CMK (cell line): Measurements from ENCODE around the gene CLCN1.

Source experiments
- DNase-seq: peaks from one replicate; pipeline ENCODE4 v3.0.0-alpha.2; 2010; ENCODE audit warnings: low read depth

CLCN1 gene

DNA sequence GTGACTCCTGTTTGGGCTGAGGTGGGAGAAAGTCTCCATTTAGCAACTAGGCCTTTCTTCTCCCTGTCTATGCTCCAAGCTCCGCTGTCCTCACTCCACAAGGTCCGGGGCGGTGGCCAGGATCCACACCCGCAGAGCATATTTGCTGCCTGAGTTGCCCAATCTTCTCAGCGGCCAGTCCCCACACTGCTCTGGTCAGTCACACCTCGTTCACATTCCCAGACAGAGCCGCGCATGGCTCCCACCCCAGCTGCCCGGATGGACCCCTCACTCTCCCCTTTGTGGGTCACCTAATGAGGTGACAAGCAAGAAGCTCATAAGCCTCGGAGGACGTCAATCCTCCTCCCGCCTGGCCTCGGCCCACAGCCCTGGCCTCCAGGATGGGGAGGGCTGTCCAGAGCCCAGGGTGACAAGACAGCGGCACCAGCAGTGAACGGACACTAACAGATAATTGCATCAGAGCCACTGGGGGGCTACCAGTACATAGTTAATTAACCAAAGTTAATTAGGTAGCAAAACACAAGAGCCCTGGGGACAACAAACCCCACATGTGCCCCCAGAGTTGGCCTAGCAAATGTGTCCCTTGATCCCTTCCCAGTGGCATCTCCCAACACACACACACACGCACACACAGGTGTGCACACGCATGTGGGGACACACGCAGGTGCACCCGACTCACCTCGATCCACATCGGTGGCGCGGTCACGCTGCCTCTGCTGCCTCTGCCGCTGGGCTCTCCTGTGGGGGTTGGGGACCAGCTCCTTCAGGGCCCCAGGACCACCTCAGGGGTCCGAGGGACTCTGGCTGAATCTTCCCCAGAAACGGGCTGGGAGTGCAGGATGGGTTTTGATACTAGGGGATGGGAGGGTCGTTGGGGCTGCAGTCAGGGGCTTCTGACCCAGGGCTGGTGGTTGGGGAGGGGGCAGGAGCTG is 81.0 kb downstream of the CLCN1 start:
- no peak for DNase-seq

DNA sequence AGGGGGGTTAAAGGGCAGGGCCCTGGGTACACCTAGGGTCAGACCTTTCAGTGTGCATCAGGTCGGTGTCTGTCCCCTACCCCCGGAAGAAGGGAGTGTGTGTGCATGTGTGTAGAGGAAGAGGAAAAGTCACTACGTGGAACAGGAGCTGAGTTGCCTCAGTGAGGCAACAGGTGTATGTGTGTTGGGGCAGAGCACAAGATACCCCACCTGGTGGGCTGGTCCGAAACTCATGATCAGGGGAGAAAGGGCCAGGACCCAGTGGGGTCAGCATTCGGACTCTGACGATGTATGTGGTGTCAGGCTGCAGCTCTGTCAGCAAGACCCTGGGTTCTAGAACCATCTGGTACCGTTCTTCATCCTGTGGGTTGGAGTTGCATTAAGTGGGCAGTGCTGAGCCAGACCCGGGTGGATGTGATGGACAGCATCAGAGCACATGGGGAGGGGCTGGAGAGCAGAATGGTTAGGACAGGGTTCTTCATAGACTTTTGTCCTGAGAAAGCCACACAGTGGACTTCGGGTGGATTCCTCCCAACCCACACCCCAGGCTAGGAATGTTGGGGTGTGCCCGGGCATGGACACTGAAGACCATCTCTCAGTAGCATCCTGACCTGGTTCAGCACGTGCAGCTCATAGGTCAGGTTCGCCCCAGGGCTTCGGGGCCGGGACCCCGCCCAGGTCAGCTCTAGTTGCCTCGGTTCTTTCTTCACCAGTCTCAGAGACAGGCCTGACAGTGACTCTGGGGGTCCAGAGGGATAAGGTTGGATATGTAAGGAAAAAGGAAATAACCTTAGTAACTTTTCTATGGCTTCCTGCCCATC is 82.0 kb downstream of the CLCN1 start:
- DNase-seq, result no peak

DNA sequence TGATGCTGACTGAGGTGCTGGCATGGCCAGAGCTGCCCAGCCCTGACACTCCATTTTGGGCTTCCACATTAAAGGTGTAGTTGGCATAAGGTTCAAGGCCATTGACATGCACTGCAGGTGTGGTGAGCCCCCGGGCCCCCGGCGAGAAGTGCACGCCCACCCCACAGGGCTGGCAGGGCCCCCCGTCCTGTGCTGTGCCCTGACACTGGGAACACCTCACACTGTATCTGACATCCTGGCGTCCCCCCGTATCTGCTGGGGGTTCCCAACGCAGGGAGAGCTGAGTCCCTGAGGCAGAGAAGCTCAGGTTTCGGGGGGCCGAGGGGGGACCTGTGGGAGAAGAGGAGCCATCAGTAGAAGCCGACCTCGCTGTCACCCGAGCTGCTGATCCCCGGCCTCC is 82.7 kb downstream of the CLCN1 start:
- no peak for DNase-seq

DNA sequence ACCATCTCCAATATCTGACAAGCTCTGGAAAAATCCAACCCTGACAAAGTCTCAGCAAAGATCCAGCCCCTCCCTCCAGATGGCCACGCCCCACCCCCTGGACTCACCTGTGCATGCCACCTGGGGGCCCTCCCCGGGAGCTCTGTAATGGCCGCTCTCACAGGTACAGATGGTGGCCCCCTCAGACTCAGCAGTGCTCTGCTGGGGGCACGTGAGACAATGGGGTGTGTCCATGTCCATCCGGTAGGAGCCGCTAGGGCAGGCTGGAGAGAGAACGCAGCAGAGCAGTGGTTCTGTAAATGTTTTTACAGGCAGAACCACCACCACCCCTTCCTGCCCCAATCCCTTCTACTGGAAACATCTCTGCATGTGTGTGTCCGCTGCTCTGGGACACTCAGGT is 83.2 kb downstream of the CLCN1 start:
- no peak for DNase-seq

DNA sequence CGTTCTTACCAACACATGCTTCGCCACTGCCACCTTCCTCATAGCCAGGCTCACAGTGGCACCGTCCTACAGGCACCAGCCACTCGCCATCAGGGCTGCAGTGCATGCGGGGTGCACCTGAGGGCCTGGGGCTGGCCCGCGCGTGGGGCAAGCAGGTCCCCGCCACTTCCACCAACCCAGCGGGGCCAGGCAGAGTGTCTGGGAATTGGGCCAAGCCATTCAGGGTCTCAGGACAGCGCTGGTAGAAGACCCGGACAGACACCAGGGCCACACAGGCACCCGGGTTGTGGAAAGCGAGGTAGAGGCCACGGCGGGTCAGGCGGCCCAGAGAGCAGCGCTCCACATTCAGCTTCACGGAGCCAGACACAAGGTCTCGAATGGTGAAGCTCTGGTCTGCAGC is 83.7 kb downstream of the CLCN1 start:
- no peak for DNase-seq

DNA sequence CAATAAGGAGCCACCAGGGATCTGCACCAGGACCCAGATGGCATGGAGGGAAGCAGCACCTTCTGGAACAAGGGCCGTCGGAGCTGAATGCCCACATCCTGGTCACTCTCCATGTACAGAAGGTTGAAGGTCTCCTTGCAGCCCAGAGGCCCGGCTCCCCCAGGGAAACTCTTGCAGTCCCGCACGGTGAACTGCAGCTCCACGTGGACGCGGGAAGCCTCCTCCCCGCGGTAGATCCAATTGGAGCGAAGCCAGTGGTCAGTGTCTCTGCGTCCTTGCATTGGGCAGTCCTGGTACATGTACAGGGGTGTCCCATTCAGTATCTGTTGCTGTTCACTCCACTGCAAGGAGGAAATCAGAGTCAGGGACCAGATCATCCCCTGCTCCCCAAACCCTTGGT is 85.4 kb downstream of the CLCN1 start:
- no peak for DNase-seq
